Mucosa of stomach (tissue), 1 donor: ENCODE data around the gene LARP6.

ENCODE experiments used
- H3K27me3 ChIP-seq: one replicate; pipeline ENCODE4 v1.7.0; 2013; ENCODE audit warnings: mild to moderate bottlenecking, low read length; ENCODE audit not compliant: control insufficient read depth, insufficient read depth
- H3K36me3 ChIP-seq: one replicate; pipeline ENCODE4 v1.7.0; 2013; ENCODE audit warnings: low read length; ENCODE audit not compliant: control insufficient read depth, insufficient read depth
- H3K4me1 ChIP-seq: one replicate; pipeline ENCODE4 v1.7.0; 2013; ENCODE audit warnings: mild to moderate bottlenecking, low read length; ENCODE audit not compliant: control insufficient read depth, insufficient read depth
- H3K4me3 ChIP-seq: one replicate; pipeline ENCODE4 v1.7.0; 2013; ENCODE audit warnings: low read length
- H3K9ac ChIP-seq: one replicate; pipeline ENCODE4 v1.7.0; 2013; ENCODE audit warnings: mild to moderate bottlenecking, low read length, moderate library complexity
- H3K9me3 ChIP-seq: one replicate; pipeline ENCODE4 v1.7.0; 2013; ENCODE audit warnings: mild to moderate bottlenecking, low read length, moderate library complexity; ENCODE audit not compliant: control insufficient read depth
- donor health status: Pancreatic carcinoma.

LARP6 gene

DNA sequence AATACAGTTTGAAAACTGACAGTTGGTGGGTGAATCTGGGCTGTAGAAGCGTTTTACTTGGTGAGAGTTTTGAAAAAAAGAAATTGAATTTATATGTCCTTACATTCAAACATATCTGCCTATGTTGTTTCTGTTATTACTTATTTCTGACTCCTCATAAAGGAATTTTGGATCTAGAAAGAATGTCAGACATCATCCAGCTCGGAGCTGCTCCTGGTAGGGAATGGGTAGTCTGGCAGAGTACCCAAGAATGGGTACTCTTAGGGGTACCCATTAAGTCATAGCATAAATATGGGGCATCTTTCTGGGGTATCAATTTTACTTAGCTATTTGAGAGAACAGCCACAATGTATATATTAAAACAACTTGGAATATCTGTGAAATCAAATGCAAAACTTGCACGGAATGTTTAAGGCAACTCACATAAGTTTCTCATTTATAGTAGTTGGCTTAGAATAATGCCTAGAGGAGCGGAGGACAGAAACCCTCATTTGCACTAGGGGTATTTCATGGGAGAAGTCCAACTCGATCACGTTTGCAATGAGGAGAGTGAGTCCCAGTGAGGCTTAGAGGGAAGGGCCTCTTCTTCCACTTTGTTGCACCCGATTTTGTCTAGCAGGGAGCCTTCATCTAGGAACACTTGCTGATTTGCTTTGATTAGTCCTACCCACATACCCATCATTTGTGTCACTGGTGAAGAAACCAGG is 2.4 kb upstream of the LARP6 start:
- H3K9me3 ChIP-seq: no peaks in the 10 kb centered on the region
- peaks cover 35% of the 10 kb centered on the region for H3K27me3 ChIP-seq
- no peaks in the 10 kb centered on the region for H3K4me1 ChIP-seq
- no peak overlapping the region for H3K4me3 ChIP-seq
- no peak overlapping the region for H3K9ac ChIP-seq
- no peaks in the 10 kb centered on the region for H3K36me3 ChIP-seq

DNA sequence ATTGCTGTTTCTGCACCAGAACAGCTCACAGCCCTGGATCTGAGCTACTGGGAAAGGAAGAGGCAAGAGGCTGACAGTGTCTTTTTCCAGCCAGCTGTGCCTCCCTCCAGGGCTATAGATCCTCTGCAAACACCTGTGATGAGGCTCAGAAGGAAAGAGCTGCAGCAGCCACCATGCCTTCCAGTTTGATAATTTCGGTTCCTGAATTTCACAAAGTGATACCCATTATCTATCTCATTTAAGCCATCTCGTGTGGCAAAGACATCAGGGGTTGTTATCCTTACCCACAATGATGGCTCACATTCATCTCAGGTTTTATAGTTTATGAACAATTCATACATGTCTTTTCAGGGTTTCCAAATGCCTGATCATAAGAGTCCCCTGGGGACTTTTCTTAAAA is 1.8 kb upstream of the LARP6 start:
- H3K36me3 ChIP-seq: no peaks in the 10 kb centered on the region
- H3K4me1 ChIP-seq: no peaks in the 10 kb centered on the region
- H3K27me3 ChIP-seq: peaks cover 35% of the 10 kb centered on the region
- H3K9me3 ChIP-seq: no peaks in the 10 kb centered on the region
- no peak overlapping the region for H3K9ac ChIP-seq
- no peak overlapping the region for H3K4me3 ChIP-seq

DNA sequence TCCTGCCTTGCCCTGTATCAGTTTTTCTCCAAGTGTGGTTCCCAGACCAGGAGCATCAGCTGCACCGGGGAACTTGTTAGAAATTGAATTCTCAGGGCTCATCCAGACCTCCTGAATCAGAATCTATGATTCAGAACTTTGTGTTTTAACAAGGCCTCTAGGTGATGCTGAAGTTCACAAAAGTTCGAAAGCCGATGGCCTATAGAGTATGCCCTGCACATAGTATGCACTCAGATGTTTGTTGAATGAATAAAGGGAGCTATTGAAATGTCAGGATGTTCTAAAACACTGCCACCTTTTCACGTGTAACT is 664 bp upstream of the LARP6 start:
- Histone ChIP-seq H3K9me3 (no peaks in the 10 kb centered on the region), H3K4me1 (no peaks in the 10 kb centered on the region), H3K36me3 (no peaks in the 10 kb centered on the region), H3K27me3 (peaks cover 35% of the 10 kb centered on the region), H3K9ac (peak overlapping the region; percentile 56), H3K4me3 (no peak overlapping the region)

DNA sequence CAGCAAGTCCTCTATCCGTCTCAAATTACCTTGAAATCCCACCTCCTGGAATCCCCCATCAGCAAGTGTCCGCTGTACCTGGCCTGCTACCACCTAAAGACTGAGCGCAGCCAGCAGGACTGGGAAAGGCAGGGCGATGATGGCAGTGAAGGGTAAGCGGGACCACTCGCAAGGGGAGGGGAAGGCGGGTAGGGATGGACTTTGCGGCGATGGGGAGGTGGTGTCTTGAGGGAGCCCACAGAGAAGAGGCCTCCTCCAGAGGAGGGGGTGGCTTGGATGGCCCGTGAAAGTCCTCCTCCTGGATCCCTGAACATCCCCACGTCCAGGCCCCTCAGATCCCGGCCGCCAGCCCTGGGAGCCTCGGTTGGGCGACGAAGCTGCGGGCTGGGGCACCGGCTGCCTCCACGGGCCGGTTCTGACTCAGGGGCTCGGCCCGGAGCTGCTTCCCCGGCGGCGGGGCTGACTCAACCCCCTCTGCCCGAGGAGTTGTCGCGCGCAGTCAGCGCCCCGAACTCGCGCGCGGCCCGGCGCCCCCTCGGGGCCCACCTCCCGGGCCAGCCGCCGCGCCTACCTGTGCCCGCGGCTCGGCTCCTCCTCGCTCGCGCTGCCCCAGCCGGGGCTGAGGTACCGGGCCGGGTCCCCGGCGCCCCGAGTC is 512 bp downstream of the LARP6 start:
- Histone ChIP-seq H3K9me3 (no peaks in the 10 kb centered on the region), H3K4me3 (no peak overlapping the region), H3K27me3 (peaks cover 31% of the 10 kb centered on the region), H3K9ac (peak overlapping the region; percentile 60), H3K4me1 (no peaks in the 10 kb centered on the region), H3K36me3 (no peaks in the 10 kb centered on the region)

DNA sequence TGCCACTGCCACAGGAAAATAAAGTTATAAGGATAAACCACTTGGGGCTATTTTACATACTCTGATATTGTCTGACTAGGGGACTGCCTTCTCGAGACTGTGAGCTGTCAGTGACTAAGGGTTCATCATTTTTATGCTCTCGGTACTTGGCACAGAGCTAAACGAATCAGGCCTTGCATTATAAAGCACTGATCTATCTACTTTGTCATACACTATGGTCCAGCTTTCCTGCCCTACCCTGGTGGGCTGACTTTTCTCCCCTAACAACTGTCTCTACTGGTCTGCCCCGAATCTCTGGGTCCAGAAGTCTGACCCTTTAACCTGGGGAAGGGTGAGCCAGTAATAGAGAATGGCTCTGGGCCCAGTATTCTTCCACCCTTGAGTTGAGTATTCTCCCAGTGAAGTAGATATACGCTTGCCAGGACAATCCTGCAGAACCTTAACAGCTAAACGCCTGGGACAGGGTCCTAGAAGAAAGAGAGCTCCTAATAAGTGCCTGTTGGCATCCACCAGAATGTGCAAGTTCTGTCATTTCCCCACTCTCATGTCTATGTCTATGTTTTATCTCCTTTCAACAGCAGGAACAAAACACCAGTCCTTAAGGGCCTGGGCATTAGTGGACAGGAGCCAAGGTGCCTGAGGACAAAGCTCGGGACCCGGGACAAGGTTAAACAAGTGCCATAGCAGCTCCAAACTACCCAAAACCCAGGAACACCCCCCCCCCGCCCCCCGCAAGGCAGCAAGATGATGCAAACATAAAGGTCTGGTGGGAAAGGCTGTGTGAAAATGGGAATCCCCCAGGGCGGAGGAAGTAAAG is 1.2 kb downstream of the LARP6 start:
- no peaks in the 10 kb centered on the region for H3K4me1 ChIP-seq
- H3K9ac ChIP-seq: no peak overlapping the region

DNA sequence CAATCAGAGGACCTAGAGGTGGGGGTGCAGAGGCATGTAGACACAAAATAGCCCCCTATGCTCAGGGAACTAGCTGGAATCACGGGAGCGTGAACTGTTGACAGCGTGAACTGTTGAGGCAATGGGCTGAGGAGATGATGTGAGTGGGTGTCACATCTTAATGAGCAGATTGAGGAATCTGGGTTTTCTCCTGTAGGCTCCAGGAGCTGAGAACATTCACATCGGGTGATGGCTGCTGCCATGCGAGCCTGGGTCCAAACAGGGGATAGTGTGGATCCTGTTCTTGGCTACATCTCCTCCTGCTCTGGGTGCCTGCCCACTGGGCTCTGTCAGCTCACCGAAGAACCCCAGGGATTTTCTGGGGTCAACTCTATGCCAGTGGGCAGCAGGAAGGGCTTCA is 2.1 kb downstream of the LARP6 start:
- Histone ChIP-seq H3K4me1 (no peaks in the 10 kb centered on the region), H3K27me3 (peaks cover 31% of the 10 kb centered on the region), H3K9me3 (no peaks in the 10 kb centered on the region), H3K9ac (no peak overlapping the region), H3K36me3 (no peaks in the 10 kb centered on the region), H3K4me3 (no peak overlapping the region)

More for the DNA sequence above, 1.2 kb downstream of the LARP6 start:
- Histone ChIP-seq H3K9me3 (no peaks in the 10 kb centered on the region), H3K4me3 (no peak overlapping the region), H3K27me3 (peaks cover 31% of the 10 kb centered on the region), H3K36me3 (no peaks in the 10 kb centered on the region)

DNA sequence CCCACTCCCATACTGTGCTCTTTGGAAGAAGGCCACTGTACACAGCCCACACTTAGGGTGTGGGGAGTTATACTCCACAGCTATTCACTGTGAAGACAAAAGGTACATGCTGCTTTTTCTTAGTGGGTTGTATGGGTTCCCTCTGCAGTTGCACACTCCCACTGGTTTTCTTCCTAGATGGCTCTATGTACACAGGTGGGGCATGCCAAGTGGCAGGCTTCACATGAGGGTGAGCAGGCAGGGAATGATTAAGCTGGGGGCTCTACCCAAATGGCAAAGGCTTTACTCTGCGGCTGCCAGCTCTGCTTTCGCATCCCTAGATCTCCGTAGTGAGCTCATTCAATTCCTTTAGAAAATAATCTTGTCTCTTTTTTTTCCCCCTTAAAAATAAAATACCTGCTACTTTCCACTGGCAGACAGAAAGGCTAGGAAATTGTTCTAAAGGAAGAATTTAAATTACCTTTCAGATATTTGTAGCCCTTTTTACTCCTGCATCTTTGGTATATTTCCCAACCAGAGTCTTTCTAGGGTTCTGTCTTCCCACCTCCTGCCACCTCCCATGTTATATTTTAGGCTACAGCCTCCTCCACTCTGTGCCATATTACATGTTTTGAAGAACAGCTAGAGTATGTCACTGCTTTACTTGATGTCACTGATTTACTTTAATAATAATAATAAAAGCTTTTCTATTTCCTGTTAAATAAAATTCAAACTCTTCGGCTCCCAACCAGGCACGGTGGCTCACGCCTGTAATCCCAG is 8.2 kb downstream of the LARP6 start:
- Histone ChIP-seq H3K9ac (no peak overlapping the region), H3K9me3 (no peaks in the 10 kb centered on the region), H3K27me3 (no peaks in the 10 kb centered on the region), H3K4me1 (no peaks in the 10 kb centered on the region), H3K4me3 (no peak overlapping the region), H3K36me3 (no peaks in the 10 kb centered on the region)

DNA sequence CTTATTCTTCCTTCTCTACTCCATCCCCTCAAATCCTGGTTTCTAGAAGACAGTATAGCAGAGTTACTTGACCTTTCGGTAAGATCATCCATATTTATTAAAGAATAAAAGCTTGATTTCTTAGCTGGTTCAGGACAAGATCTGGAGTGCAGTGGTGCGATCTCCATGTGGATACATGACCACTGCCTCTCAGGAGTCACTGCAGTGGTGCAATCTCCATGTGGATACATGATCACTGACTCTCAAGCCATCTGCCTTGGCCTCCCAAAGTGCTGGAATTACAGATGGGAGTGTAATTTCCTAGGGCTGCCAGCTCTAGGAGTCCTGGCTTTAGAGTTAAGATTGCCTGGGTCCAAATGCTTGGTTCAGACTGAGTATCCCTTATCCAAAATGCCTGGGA is 16.5 kb downstream of the LARP6 start:
- peaks cover 9% of the 10 kb centered on the region for H3K4me1 ChIP-seq
- H3K9ac ChIP-seq: no peak overlapping the region
- H3K27me3 ChIP-seq: no peaks in the 10 kb centered on the region
- no peaks in the 10 kb centered on the region for H3K9me3 ChIP-seq
- no peak overlapping the region for H3K4me3 ChIP-seq
- no peaks in the 10 kb centered on the region for H3K36me3 ChIP-seq

DNA sequence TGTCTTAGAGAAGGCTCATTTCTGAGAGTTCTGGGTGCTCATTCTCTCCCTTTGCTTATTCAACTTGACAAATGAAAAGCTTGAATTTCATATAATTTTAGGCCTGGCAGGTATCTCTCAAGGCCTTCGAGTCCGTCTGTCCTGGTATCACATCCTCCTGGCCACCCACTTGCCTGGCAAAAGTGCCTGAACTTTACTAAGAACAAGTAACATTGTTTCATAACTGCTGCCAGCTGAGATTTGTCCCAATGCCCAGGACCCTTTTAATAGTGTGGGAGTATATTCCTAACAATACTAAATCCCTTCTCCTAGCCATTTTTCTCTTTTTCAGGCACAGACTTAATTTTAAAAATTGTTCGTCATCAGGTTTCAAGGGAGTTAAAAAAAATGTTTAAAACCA is 18.1 kb downstream of the LARP6 start:
- H3K9me3 ChIP-seq: no peaks in the 10 kb centered on the region
- no peak overlapping the region for H3K9ac ChIP-seq
- no peaks in the 10 kb centered on the region for H3K27me3 ChIP-seq
- no peaks in the 10 kb centered on the region for H3K36me3 ChIP-seq
- no peak overlapping the region for H3K4me3 ChIP-seq
- peaks cover 9% of the 10 kb centered on the region for H3K4me1 ChIP-seq

DNA sequence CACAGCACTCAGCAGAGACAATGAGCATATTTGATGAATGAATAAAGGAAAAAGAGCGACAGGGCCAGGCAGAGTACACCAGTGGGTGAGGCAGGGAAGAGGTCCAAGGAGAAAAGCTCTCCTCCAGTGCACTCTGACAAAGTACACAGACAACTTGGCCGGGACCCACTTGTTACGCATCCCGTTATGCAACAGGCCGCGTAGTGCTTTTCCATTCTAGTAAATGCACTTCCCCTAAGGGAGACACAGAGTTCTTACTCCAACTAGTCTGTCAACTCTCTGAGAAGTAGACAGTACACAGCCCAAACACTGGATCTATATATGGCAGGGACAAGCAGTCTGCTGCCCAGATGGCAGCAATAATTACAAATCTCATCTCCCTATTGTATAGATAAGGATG is 18.5 kb downstream of the LARP6 start:
- Histone ChIP-seq H3K9ac (no peak overlapping the region), H3K4me1 (peaks cover 9% of the 10 kb centered on the region), H3K36me3 (no peaks in the 10 kb centered on the region), H3K4me3 (no peak overlapping the region), H3K9me3 (no peaks in the 10 kb centered on the region), H3K27me3 (no peaks in the 10 kb centered on the region)

DNA sequence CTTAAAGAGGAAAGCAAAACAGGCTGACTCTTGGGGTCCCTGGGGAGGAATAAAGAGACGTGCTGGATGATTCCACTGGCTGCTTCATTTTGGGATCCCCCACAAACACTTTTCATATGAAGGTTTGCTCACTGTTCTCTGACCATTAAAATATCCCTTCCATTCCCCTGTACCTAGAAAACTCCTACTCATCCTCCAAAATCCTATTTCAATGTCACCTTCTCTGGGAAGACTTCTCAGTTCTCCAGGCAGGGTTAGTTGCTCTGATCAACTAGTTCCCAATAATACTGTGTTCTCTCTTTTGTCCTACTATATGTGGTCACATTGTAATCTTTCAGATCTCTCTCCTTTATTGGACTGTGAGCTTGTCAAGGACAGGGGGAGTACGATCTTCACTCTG is 19.0 kb downstream of the LARP6 start:
- H3K27me3 ChIP-seq: no peaks in the 10 kb centered on the region
- H3K4me1 ChIP-seq: peaks cover 9% of the 10 kb centered on the region
- H3K4me3 ChIP-seq: no peak overlapping the region
- H3K36me3 ChIP-seq: no peaks in the 10 kb centered on the region
- H3K9ac ChIP-seq: no peak overlapping the region
- no peaks in the 10 kb centered on the region for H3K9me3 ChIP-seq
